Measurements from ENCODE around the gene FKBP2.

The FKBP2 gene

GRCh38 chr11:64218628-64219353 is 22.1 kb upstream of the FKBP2 start:
- no peak for TF ChIP-seq CTCF (IDR thresholded peaks at IDR 0.05; ENCODE audit: low read depth, low read length, missing control alignments)
- DNase-seq (ENCODE audit: extremely low read depth, low read depth), result no peak

GRCh38 chr11:64219354-64219684 is 21.6 kb upstream of the FKBP2 start:
- no peak for TF ChIP-seq CTCF (IDR thresholded peaks at IDR 0.05; ENCODE audit: low read depth, low read length, missing control alignments)

More at GRCh38 chr11:64218628-64219353, 22.1 kb upstream of the FKBP2 start:
- H3K4me3 ChIP-seq (replicated peaks; ENCODE audit: low read depth, low read length), result no peak overlapping the region

GRCh38 chr11:64219755-64220154 is 21.1 kb upstream of the FKBP2 start:
- DNase-seq (ENCODE audit: extremely low read depth, low read depth), result no peak
- TF ChIP-seq CTCF (IDR thresholded peaks at IDR 0.05; ENCODE audit: low read depth, low read length, missing control alignments), result no peak
- no peak overlapping the region for H3K4me3 ChIP-seq (replicated peaks; ENCODE audit: low read depth, low read length)

More at GRCh38 chr11:64219354-64219684, 21.6 kb upstream of the FKBP2 start:
- no peak overlapping the region for H3K4me3 ChIP-seq (replicated peaks; ENCODE audit: low read depth, low read length)
- no peak for DNase-seq (ENCODE audit: extremely low read depth, low read depth)

- no peak for DNase-seq (ENCODE audit: extremely low read depth, low read depth)
- H3K4me3 ChIP-seq (replicated peaks; ENCODE audit: low read depth, low read length), result no peak overlapping the region
- TF ChIP-seq CTCF (IDR thresholded peaks at IDR 0.05; ENCODE audit: low read depth, low read length, missing control alignments), result no peak
Observed at GRCh38 chr11:64220271-64220670, 20.6 kb upstream of the FKBP2 start.

- H3K4me3 ChIP-seq (replicated peaks; ENCODE audit: low read depth, low read length), result no peak overlapping the region
- no peak for DNase-seq (ENCODE audit: extremely low read depth, low read depth)
- TF ChIP-seq CTCF (IDR thresholded peaks at IDR 0.05; ENCODE audit: low read depth, low read length, missing control alignments), result no peak
Observed at GRCh38 chr11:64220798-64221197, 20.1 kb upstream of the FKBP2 start.

GRCh38 chr11:64222651-64223000 is 18.3 kb upstream of the FKBP2 start:
- no peak overlapping the region for H3K4me3 ChIP-seq (replicated peaks; ENCODE audit: low read depth, low read length)
- no peak for TF ChIP-seq CTCF (IDR thresholded peaks at IDR 0.05; ENCODE audit: low read depth, low read length, missing control alignments)
- no peak for DNase-seq (ENCODE audit: extremely low read depth, low read depth)

Measured in HFF-Myc (cell line).